H1 (cell line): ENCODE data around the gene P2RX7. TPM values are rescaled to one million over a fixed set of nuclear protein-coding genes. Genes with fewer than 3 reads are reported as not detected.

Experiments
- RAD21 ChIP-seq, 2 experiments: IDR thresholded peaks in 1 of 2; conservative IDR thresholded peaks in 1 of 2; 2 replicates each; pipeline ENCODE4 v1.6.1; 2011; ENCODE audit warnings: low read depth in 2 of 2, low read length in 2 of 2, improper control_type of control experiment in 1 of 2, inconsistent platforms in 1 of 2, mild to moderate bottlenecking in 1 of 2, moderate library complexity in 1 of 2
- RXRA ChIP-seq: IDR thresholded peaks from 2 replicates; pipeline ENCODE4 v1.6.1; 2011; ENCODE audit warnings: low read depth, mild to moderate bottlenecking, low read length, moderate library complexity; ENCODE audit not compliant: insufficient read depth
- SAP30 ChIP-seq: fragments of 300-600 bp; sonication (generic); IDR thresholded peaks from 2 replicates; pipeline ENCODE4 v1.7.1; 2012; ENCODE audit warnings: low read length, moderate library complexity, mild to moderate bottlenecking, inconsistent platforms; ENCODE audit not compliant: insufficient read depth, insufficient replicate concordance
- TAF7 ChIP-seq: optimal IDR thresholded peaks from 2 replicates; pipeline ENCODE3; 2011; ENCODE audit warnings: low read depth, mild to moderate bottlenecking, inconsistent platforms, low read length, moderate library complexity, borderline replicate concordance
- USF2 ChIP-seq: IDR thresholded peaks from 2 replicates; pipeline ENCODE4 v1.6.1; 2011; ENCODE audit warnings: low read length, improper control_type of control experiment
- polyA plus RNA-seq, 7 experiments: library from polyadenylated mRNA; depleted of rRNA in 3 of 7; stranded (reverse) in 5 of 7; unstranded in 2 of 7; fragments of >200 nt in 5 of 7; fragments of 200-250 nt in 2 of 7; gene quantifications; 1 replicate in 5 of 7; 2 replicates in 1 of 7; 4 replicates in 1 of 7; pipeline versions ENCODE4 v1.2.1 to v1.2.3, GENCODE V29; 2011 to 2013; ENCODE audit warnings: missing spikeins in 2 of 7, mixed read lengths in 2 of 7
- total RNA-seq: library from RNA; stranded (reverse); fragmentation: NEBNext Ultra II Directional; extraction: Animal tissue kit (Norgen Biotek cat#: 25700); gene quantifications from 2 replicates; pipeline ENCODE4 v1.2.1, GENCODE V29; 2021

The P2RX7 gene
- total and polyA plus RNA-seq, 2 of the 8 experiments (the other 6 are each of a cell fraction or from before 2014, with no cell fraction given): 0.38 to 0.56 TPM

GRCh38 chr12:121087467-121088194 is 45.0 kb upstream of the P2RX7 start (continued):
- no peak for TF ChIP-seq RAD21 (IDR thresholded peaks at IDR 0.05 in 1 of 2, conservative IDR thresholded peaks at IDR 0.05 in 1 of 2; ENCODE audit: low read depth in 2 of 2, low read length in 2 of 2)
- no peak for TF ChIP-seq TAF7
- TF ChIP-seq USF2: no peak
- TF ChIP-seq RXRA: no peak
- TF ChIP-seq SAP30: no peak
